OCI-LY7 (cell line): ENCODE results near the gene RBBP6.

Experiments used
- EZH2phosphoT487 ChIP-seq: fragments of 200-600 bp; sonication (generic); IDR thresholded peaks from 2 replicates; pipeline ENCODE4 v1.6.1; 2018; ENCODE audit warnings: low read depth, borderline replicate concordance, mild to moderate bottlenecking, mixed run types, antibody characterized with exemption, low read length, moderate library complexity, mixed read lengths
- TF ChIP-seq, protein P1 (sequence below): fragments of 200-600 bp; sonication (generic); conservative IDR thresholded peaks from 2 replicates; pipeline ENCODE4 v1.5.1; 2014; ENCODE audit warnings: mild to moderate bottlenecking, antibody characterized with exemption, low read length, moderate library complexity, mixed read lengths

DNA sequence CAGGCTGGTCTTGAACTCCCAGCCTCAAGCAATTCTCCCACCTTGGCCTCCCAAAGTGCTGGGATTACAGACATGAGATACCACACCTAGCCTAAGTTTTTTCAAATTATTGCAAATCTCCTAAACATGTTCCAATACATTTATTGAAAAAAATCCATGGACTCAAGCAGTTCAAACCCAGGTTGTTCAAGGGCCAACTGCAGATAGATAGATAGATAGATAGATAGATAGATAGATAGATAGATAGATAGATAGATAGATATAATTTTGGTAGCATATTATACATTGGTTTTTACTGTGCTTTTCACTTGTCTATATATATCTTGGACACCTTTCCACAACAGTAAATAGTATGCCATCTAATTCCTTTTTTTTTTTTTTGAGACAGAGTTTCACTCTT, 20.9 kb upstream of the RBBP6 start:
- TF ChIP-seq, protein P1, sequence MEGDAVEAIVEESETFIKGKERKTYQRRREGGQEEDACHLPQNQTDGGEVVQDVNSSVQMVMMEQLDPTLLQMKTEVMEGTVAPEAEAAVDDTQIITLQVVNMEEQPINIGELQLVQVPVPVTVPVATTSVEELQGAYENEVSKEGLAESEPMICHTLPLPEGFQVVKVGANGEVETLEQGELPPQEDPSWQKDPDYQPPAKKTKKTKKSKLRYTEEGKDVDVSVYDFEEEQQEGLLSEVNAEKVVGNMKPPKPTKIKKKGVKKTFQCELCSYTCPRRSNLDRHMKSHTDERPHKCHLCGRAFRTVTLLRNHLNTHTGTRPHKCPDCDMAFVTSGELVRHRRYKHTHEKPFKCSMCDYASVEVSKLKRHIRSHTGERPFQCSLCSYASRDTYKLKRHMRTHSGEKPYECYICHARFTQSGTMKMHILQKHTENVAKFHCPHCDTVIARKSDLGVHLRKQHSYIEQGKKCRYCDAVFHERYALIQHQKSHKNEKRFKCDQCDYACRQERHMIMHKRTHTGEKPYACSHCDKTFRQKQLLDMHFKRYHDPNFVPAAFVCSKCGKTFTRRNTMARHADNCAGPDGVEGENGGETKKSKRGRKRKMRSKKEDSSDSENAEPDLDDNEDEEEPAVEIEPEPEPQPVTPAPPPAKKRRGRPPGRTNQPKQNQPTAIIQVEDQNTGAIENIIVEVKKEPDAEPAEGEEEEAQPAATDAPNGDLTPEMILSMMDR: no peak
- no peak for TF ChIP-seq EZH2phosphoT487
